ENCODE data around the gene ADORA2B. TPM values are rescaled to one million over a fixed set of nuclear protein-coding genes. Genes with fewer than 3 reads are reported as not detected.

The ADORA2B gene
- total RNA-seq, 1 donor from 2014 or later, result 1.9 TPM

GRCh38 chr17:15996322-15996721 is 51.4 kb downstream of the ADORA2B start:
- peaks cover 13% of the 10 kb centered on the region for H4K20me1 ChIP-seq (ENCODE audit: low read depth)
- H3K4me1 ChIP-seq, result peaks cover 10% of the 10 kb centered on the region
- no peak overlapping the region for H3K4me2 ChIP-seq
- no peak for DNase-seq (ENCODE audit: low spot score)
- H3K36me3 ChIP-seq, result peaks cover 6% of the 10 kb centered on the region
- Mint-ChIP-seq H3K4me1 (peaks cover 9% of the 10 kb centered on the region), H3K4me3 (no peak overlapping the region), H3K27ac (no peak overlapping the region), H3K27me3 (ENCODE audit: insufficient read depth, low read depth) (no peaks in the 10 kb centered on the region), H3K9me3 (no peaks in the 10 kb centered on the region), H3K36me3 (peaks cover 9% of the 10 kb centered on the region)
- H3K4me3 ChIP-seq, result no peak overlapping the region
- no peak for TF ChIP-seq CTCF (IDR thresholded peaks at IDR 0.05)
- no peak for TF ChIP-seq EZH2phosphoT487 (IDR thresholded peaks at IDR 0.05)
- TF ChIP-seq EZH2 (IDR thresholded peaks at IDR 0.05), result no peak
- H2AFZ ChIP-seq (replicated peaks), result no peak overlapping the region
- H3K27ac ChIP-seq, result no peak overlapping the region
- H3F3A ChIP-seq (ENCODE audit: low read depth), result peaks cover 14% of the 10 kb centered on the region
- H3K27me3 ChIP-seq, result no peaks in the 10 kb centered on the region
- H3K9ac ChIP-seq, result no peak overlapping the region
- H3K79me2 ChIP-seq (ENCODE audit: low read depth), result peaks cover 41% of the 10 kb centered on the region
- H3K9me3 ChIP-seq (ENCODE audit: low read depth), result no peaks in the 10 kb centered on the region

- H2AFZ ChIP-seq (replicated peaks), result no peak overlapping the region
- no peak overlapping the region for H3K9ac ChIP-seq
- Mint-ChIP-seq H3K4me3 (peak overlapping the region; percentile 94), H3K27me3 (ENCODE audit: insufficient read depth, low read depth) (no peaks in the 10 kb centered on the region), H3K4me1 (peaks cover 9% of the 10 kb centered on the region), H3K9me3 (peaks cover 9% of the 10 kb centered on the region), H3K27ac (no peak overlapping the region), H3K36me3 (peaks cover 25% of the 10 kb centered on the region)
- H3K9me3 ChIP-seq (ENCODE audit: low read depth), result no peaks in the 10 kb centered on the region
- peak overlapping the region; percentile 82 for H3K4me3 ChIP-seq
- peaks cover 10% of the 10 kb centered on the region for H3K4me1 ChIP-seq
- no peak for DNase-seq (ENCODE audit: low spot score)
- H3K36me3 ChIP-seq, result peaks cover 20% of the 10 kb centered on the region
- TF ChIP-seq EZH2phosphoT487 (IDR thresholded peaks at IDR 0.05), result no peak
- no peak for TF ChIP-seq EZH2 (IDR thresholded peaks at IDR 0.05)
- TF ChIP-seq CTCF (IDR thresholded peaks at IDR 0.05), result no peak
- H3K79me2 ChIP-seq (ENCODE audit: low read depth), result peaks cover 52% of the 10 kb centered on the region
- H3K27ac ChIP-seq, result no peak overlapping the region
- peaks cover 13% of the 10 kb centered on the region for H4K20me1 ChIP-seq (ENCODE audit: low read depth)
- H3F3A ChIP-seq (ENCODE audit: low read depth), result peaks cover 14% of the 10 kb centered on the region
- peak overlapping the region; percentile 94 for H3K4me2 ChIP-seq
- H3K27me3 ChIP-seq, result no peaks in the 10 kb centered on the region
These were observed 53.2 kb downstream of the ADORA2B start for GRCh38 chr17:15998031-15998562.

GRCh38 chr17:15999141-15999973 is 54.4 kb downstream of the ADORA2B start, which contains the start of the genes TTC19 and ZSWIM7:
TSS of gene TTC19 (plus strand) at chr17:15999824. CDS start at chr17:15999849, 25 bp downstream.
TSS of gene ZSWIM7 (minus strand) at chr17:15999704. CDS start at chr17:15999594, 110 bp downstream.
- H3K27me3 ChIP-seq, result no peaks in the 10 kb centered on the region
- peaks cover 33% of the 10 kb centered on the region for H3K36me3 Mint-ChIP-seq
- TF ChIP-seq EZH2 (IDR thresholded peaks at IDR 0.05) (peak; percentile 18), CTCF (IDR thresholded peaks at IDR 0.05) (no peak)
- no peaks in the 10 kb centered on the region for H3K27me3 Mint-ChIP-seq (ENCODE audit: insufficient read depth, low read depth)
- H3K27ac ChIP-seq, result peak within 1 kb of the TSS; percentile 88
- no peaks in the 10 kb centered on the region for H3K9me3 ChIP-seq (ENCODE audit: low read depth)
- peak within 1 kb of the TSS; percentile 94 for H3K4me2 ChIP-seq
- peak within 1 kb of the TSS; percentile 82 for H3K4me3 ChIP-seq
- peaks cover 52% of the 10 kb centered on the region for H3K79me2 ChIP-seq (ENCODE audit: low read depth)
- peak within 1 kb of the TSS; percentile 94 for H3K4me3 Mint-ChIP-seq
- DNase-seq (ENCODE audit: low spot score), result peak; percentile 97
- peaks cover 9% of the 10 kb centered on the region for H3K4me1 Mint-ChIP-seq
- peak within 1 kb of the TSS; percentile 80 for H2AFZ ChIP-seq (replicated peaks)
- peak within 1 kb of the TSS; percentile 92 for H3K27ac Mint-ChIP-seq
- H3K9ac ChIP-seq, result peak within 1 kb of the TSS; percentile 78
- H3K4me1 ChIP-seq, result peaks cover 10% of the 10 kb centered on the region
- peaks cover 14% of the 10 kb centered on the region for H3F3A ChIP-seq (ENCODE audit: low read depth)
- peaks cover 20% of the 10 kb centered on the region for H3K36me3 ChIP-seq
- peaks cover 13% of the 10 kb centered on the region for H4K20me1 ChIP-seq (ENCODE audit: low read depth)
- H3K9me3 Mint-ChIP-seq, result peaks cover 9% of the 10 kb centered on the region

Measured in neural progenitor cell (in vitro differentiated cells).